GM12878 (cell line): Measurements from ENCODE around the gene PHC1. TPM values are rescaled to one million over a fixed set of nuclear protein-coding genes. Genes with fewer than 3 reads are reported as not detected.
A peak's percentile ranks its signal among the peaks of the same experiment; 100 is the strongest.

ENCODE experiments used
- ATAC-seq: fragments of 200-7000 bp; cut with Tn5 transposase; 3 replicates; pipeline ENCODE4 v1.9.1; 2020; ENCODE audit warnings: mild to moderate bottlenecking, moderate library complexity
- BruUV-seq: library from RNA; stranded (reverse); fragments of 400-500 nt; replicated peaks from 2 replicates; lab custom pipeline; 2021; lab: Mats Ljungman, UMichigan
- CTCF ChIA-PET: fragments of 300-600 bp; sonication (Branson Sonifier 250); formaldehyde crosslinking; extraction: SDS; loops from one replicate; lab custom pipeline; 2021; ENCODE audit warnings: inconsistent platforms; lab: Yijun Ruan, JAX
- POLR2A ChIA-PET: fragments of 350-600 bp; formaldehyde crosslinking; extraction: SDS; loops from one replicate; lab custom pipeline; 2021; ENCODE audit warnings: inconsistent platforms; lab: Charles Lee
- RAD21 ChIA-PET: fragments of 300-600 bp; sonication (Branson Sonifier 250); formaldehyde crosslinking; loops from one replicate; lab custom pipeline; 2023; ENCODE audit warnings: antibody characterized with exemption; ENCODE audit not compliant: unreplicated experiment; lab: Charles Lee
- SMC1A ChIA-PET: fragments of 300-600 bp; sonication (Branson Sonifier 250); formaldehyde crosslinking; loops from one replicate; lab custom pipeline; 2023; ENCODE audit not compliant: unreplicated experiment, uncharacterized antibody; lab: Charles Lee
- DNase-seq: peaks from one replicate; pipeline ENCODE4 v3.0.0-alpha.2; 2011; ENCODE audit warnings: low read depth, low spot score
- FAIRE-seq: peaks from 3 replicates; lab custom pipeline; 2011; peaks lifted over from hg19 to GRCh38; lab: Jason Lieb, UNC
- H2AFZ ChIP-seq: 2 replicates; pipeline ENCODE4 v1.6.0; 2011; ENCODE audit warnings: low read depth, low read length, control low read depth; ENCODE audit not compliant: control insufficient read depth
- H3K27ac ChIP-seq: 2 replicates; pipeline ENCODE4 v1.5.1; 2011; ENCODE audit warnings: control low read depth; ENCODE audit not compliant: control insufficient read depth, insufficient read depth
- H3K27me3 ChIP-seq, 2 experiments: replicated peaks in 1 of 2; 2 replicates each; pipeline versions ENCODE4 v1.6.0 to v1.6.1; 2011; ENCODE audit warnings: low read length in 1 of 2; ENCODE audit not compliant: control insufficient read depth in 2 of 2, insufficient read depth in 2 of 2
- H3K36me3 ChIP-seq, 2 experiments: 2 replicates each; pipeline ENCODE4 v1.5.1; 2011; ENCODE audit warnings: low read length in 1 of 2; ENCODE audit not compliant: control insufficient read depth in 2 of 2, insufficient read depth in 2 of 2
- H3K4me1 ChIP-seq: 2 replicates; pipeline ENCODE4 v1.6.1; 2011; ENCODE audit warnings: mild to moderate bottlenecking, low read length, moderate library complexity, mixed read lengths; ENCODE audit not compliant: control insufficient read depth, insufficient read depth
- H3K4me2 ChIP-seq: 2 replicates; pipeline ENCODE4 v1.6.0; 2011; ENCODE audit warnings: control low read depth; ENCODE audit not compliant: control insufficient read depth, insufficient read depth
- H3K4me3 ChIP-seq: fragments of 200-600 bp; sonication (generic); 2 replicates; pipeline ENCODE4 v1.5.1; 2016
- H3K79me2 ChIP-seq: 2 replicates; pipeline ENCODE4 v1.6.0; 2011; ENCODE audit warnings: low read length; ENCODE audit not compliant: control insufficient read depth, insufficient read depth
- H3K9ac ChIP-seq: 2 replicates; pipeline ENCODE4 v1.8.0; 2011; ENCODE audit warnings: low read length, control low read depth, mixed read lengths; ENCODE audit not compliant: control insufficient read depth, insufficient read depth
- H3K9me3 ChIP-seq: replicated peaks from 3 replicates; pipeline ENCODE4 v1.5.1; 2011; ENCODE audit warnings: mild to moderate bottlenecking, low read length; ENCODE audit not compliant: control insufficient read depth, insufficient read depth
- H4K20me1 ChIP-seq: 2 replicates; pipeline ENCODE4 v1.6.0; 2011; ENCODE audit not compliant: control insufficient read depth, insufficient read depth
- MTA3 ChIP-seq: IDR thresholded peaks from 2 replicates; pipeline ENCODE4 v1.6.1; 2012; ENCODE audit warnings: low read length, inconsistent platforms, borderline replicate concordance
- RELB ChIP-seq: fragments of 450-650 bp; IDR thresholded peaks from 2 replicates; pipeline ENCODE4 v1.6.1; 2017; ENCODE audit warnings: low read depth, mild to moderate bottlenecking, moderate library complexity
- SREBF2 ChIP-seq: IDR thresholded peaks from 2 replicates; pipeline ENCODE4 v1.6.1; 2012; ENCODE audit warnings: mild to moderate bottlenecking, low read length
- SUZ12 ChIP-seq: fragments of 200-600 bp; sonication (generic); IDR thresholded peaks from one replicate; pipeline ENCODE4 v1.6.1; 2018; ENCODE audit warnings: antibody characterized with exemption, mild to moderate bottlenecking; ENCODE audit not compliant: unreplicated experiment
- ZBTB33 ChIP-seq: fragments of 450-650 bp; IDR thresholded peaks from 2 replicates; pipeline ENCODE4 v1.6.1; 2017; ENCODE audit warnings: mild to moderate bottlenecking
- ZBTB4 ChIP-seq: fragments of 450-650 bp; formaldehyde crosslinking; IDR thresholded peaks from 2 replicates; pipeline ENCODE4 v1.4.0; 2022; ENCODE audit warnings: mild to moderate bottlenecking, moderate library complexity
- ZNF687 ChIP-seq: fragments of 450-650 bp; IDR thresholded peaks from 2 replicates; pipeline ENCODE4 v1.6.1; 2017; ENCODE audit warnings: mild to moderate bottlenecking, moderate library complexity
- WGBS: methylation state at CpG from one replicate; pipeline ENCODE4 v1.1.6; 2016; ENCODE audit warnings: low lambda C conversion rate; ENCODE audit not compliant: insufficient replicate concordance, insufficient coverage; ENCODE audit errors: missing lambda C conversion rate; 5-methylcytosine and 5-hydroxymethylcytosine counted together
- in situ Hi-C: fragments of 300-500 bp; cut with MboI; formaldehyde crosslinking; loops from 9 replicates; pipeline ENCODE4 v1.14.3; 2018; ENCODE audit warnings: mixed read lengths
- intact Hi-C: fragments of 100-400 bp; cut with micrococcal nuclease; formaldehyde crosslinking; loops from one replicate; pipeline ENCODE4 v1.14.2; 2022; ENCODE audit not compliant: unreplicated experiment
- polyA plus RNA-seq, 11 experiments: library from polyadenylated mRNA; depleted of rRNA in 4 of 11; unstranded in 6 of 11; stranded (reverse) in 5 of 11; fragments of >200 nt; fragmentation: Nextera tagmentation in 4 of 11; fragmentation: Illumina TruSeq in 1 of 11; extraction: Ambion mirVana in 4 of 11; extraction: Trizol in 1 of 11; gene quantifications; 1 replicate in 1 of 11; 2 replicates in 10 of 11; pipeline versions ENCODE4 v1.2.1 to v1.2.3, GENCODE V29; 2011 to 2016; ENCODE audit warnings: inconsistent platforms in 2 of 11, missing spikeins in 2 of 11, low read depth in 1 of 11
- total RNA-seq, 4 experiments: library from RNA; depleted of rRNA in 3 of 4; stranded (reverse); fragments of >200 nt in 3 of 4; fragmentation: Illumina TruSeq in 1 of 4; extraction: Trizol in 1 of 4; gene quantifications; 2 replicates each; pipeline versions ENCODE4 v1.2.1 to v1.2.3, GENCODE V29; 2013 to 2021

Gene PHC1
- total and polyA plus RNA-seq, 10 of the 15 experiments (the other 5 are each of a cell fraction or from before 2014, with no cell fraction given) = 0.50 to 16.3 (median 2.1) TPM

GRCh38 chr12:8913702-8914032 is 642 bp upstream of the PHC1 start:
- no peaks in the 10 kb centered on the region for H4K20me1 ChIP-seq
- FAIRE-seq = no peak
- TF ChIP-seq MTA3 = no peak
- TF ChIP-seq ZBTB33 = no peak
- TF ChIP-seq SUZ12 = no peak
- no peak for TF ChIP-seq RELB
- no peak for TF ChIP-seq ZNF687
- TF ChIP-seq SREBF2 = no peak
- no peak for TF ChIP-seq ZBTB4 (CRISPR knock-in tag)
- ChIA-PET CTCF (interaction anchor here (0.9 to 1.9 kb wide), 2 partner anchors 125 to 369 kb away, joined by 4 to 7 read pairs; no protein-coding TSS in a partner anchor), SMC1A (interaction anchor here (1.5 to 2.8 kb wide), 3 partner anchors 34 to 124 kb away, joined by 4 to 12 read pairs (median 8); partner anchors contain the start of gene M6PR), POLR2A (no interaction called here), RAD21 (interaction anchor here (2.1 kb wide), 1 partner anchor 35 kb away, joined by 14 read pairs; the partner anchor contains the start of gene M6PR)
- H3K4me2 ChIP-seq = peak overlapping the region; percentile 66
- 19% methylated on average over 6 of the region's 6 CpGs for WGBS
- no peak for DNase-seq
- H3K4me3 ChIP-seq = peak overlapping the region; percentile 74; the same call in 1 of the 2 replicates
- intact Hi-C loops = loop anchor here (10.0 kb wide), 1 partner anchor 131 kb away; no protein-coding TSS in a partner anchor
- no peaks in the 10 kb centered on the region for H3K79me2 ChIP-seq
- H3K36me3 ChIP-seq = no peaks in the 10 kb centered on the region
- no TSS peak for BruUV-seq
- no peaks in the 10 kb centered on the region; a peak in 1 of 4 replicates for H3K27me3 ChIP-seq
- ATAC-seq = no peak
- no peaks in the 10 kb centered on the region for H3K9me3 ChIP-seq
- H3K4me1 ChIP-seq = peaks cover 4% of the 10 kb centered on the region
- peak overlapping the region; percentile 61 for H2AFZ ChIP-seq
- no peak overlapping the region for H3K27ac ChIP-seq
- in situ Hi-C loops = no loop called here
- no peak overlapping the region for H3K9ac ChIP-seq
